Nephron progenitor cell (in vitro differentiated cells): ENCODE measurements around the gene TIFAB.

ENCODE experiments used
- DNase-seq: peaks from one replicate; pipeline ENCODE4 v3.0.0; 2021
- H3K27ac Mint-ChIP-seq: 2 replicates; pipeline ENCODE4 v1.8.0; 2021; ENCODE audit warnings: mild to moderate bottlenecking, moderate library complexity, mixed read lengths
- H3K27me3 Mint-ChIP-seq: 2 replicates; pipeline ENCODE4 v1.8.0; 2021; ENCODE audit warnings: mild to moderate bottlenecking, low read depth, mixed read lengths; ENCODE audit not compliant: poor library complexity
- H3K36me3 Mint-ChIP-seq: 2 replicates; pipeline ENCODE4 v1.8.0; 2021; ENCODE audit warnings: low read depth, mixed read lengths
- H3K4me1 Mint-ChIP-seq: 2 replicates; pipeline ENCODE4 v1.8.0; 2021; ENCODE audit warnings: mixed read lengths
- H3K4me3 Mint-ChIP-seq: 2 replicates; pipeline ENCODE4 v1.8.0; 2021; ENCODE audit warnings: mild to moderate bottlenecking, moderate library complexity, mixed read lengths
- H3K9me3 Mint-ChIP-seq: 2 replicates; pipeline ENCODE4 v1.8.0; 2021; ENCODE audit warnings: mild to moderate bottlenecking, moderate library complexity, mixed read lengths
- CTCF ChIP-seq: fragments of 200-600 bp; sonication (generic); IDR thresholded peaks from 2 replicates; pipeline ENCODE4 v1.5.0; 2021; ENCODE audit warnings: antibody characterized with exemption

The TIFAB gene

DNA sequence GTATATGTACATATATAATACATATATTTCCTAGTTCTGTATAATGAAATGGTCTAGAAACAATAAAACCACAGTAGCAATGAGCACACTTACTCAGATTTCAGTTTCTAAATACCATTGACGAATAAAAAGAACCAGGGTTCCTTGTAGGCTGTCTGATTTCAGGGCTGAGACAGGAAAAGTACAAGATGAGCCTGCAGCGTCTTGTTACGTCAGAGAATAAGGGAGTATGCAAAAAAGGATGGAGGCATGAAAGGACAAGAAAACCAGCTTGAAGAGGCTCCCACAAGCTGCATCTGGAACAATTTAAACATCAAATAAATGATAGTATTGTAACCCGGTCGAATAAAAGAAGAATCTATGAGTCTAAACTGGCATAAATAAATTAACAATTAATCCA, 17.8 kb upstream of the TIFAB start:
- Mint-ChIP-seq H3K4me1 (peaks cover 12% of the 10 kb centered on the region), H3K36me3 (no peaks in the 10 kb centered on the region), H3K4me3 (no peak overlapping the region), H3K27me3 (peaks cover 96% of the 10 kb centered on the region), H3K27ac (no peak overlapping the region), H3K9me3 (no peaks in the 10 kb centered on the region)
- DNase-seq = no peak
- no peak for TF ChIP-seq CTCF

DNA sequence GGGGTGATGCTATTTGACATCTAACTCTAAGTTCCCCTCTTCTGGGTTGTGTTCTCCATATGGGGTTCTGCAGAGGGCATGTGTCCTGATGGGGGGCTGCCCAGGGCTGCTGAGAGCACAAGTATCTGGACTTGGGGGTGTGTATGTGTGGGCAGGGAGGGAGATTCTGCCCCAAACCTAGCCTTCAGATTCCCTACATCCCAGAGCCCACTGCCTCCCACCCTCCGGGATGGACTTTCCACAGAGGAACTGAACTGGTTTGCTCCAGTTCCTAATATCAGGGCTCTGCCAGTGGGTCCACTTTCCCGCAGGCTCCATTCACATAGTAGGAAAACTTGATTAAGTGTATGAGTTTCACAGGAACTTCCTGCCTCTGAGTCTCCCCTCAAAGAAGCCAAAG, 16.4 kb upstream of the TIFAB start:
- Mint-ChIP-seq H3K9me3 (no peaks in the 10 kb centered on the region), H3K4me3 (no peak overlapping the region), H3K4me1 (peaks cover 12% of the 10 kb centered on the region), H3K27ac (no peak overlapping the region), H3K36me3 (no peaks in the 10 kb centered on the region), H3K27me3 (peaks cover 96% of the 10 kb centered on the region)
- no peak for TF ChIP-seq CTCF
- DNase-seq = no peak

DNA sequence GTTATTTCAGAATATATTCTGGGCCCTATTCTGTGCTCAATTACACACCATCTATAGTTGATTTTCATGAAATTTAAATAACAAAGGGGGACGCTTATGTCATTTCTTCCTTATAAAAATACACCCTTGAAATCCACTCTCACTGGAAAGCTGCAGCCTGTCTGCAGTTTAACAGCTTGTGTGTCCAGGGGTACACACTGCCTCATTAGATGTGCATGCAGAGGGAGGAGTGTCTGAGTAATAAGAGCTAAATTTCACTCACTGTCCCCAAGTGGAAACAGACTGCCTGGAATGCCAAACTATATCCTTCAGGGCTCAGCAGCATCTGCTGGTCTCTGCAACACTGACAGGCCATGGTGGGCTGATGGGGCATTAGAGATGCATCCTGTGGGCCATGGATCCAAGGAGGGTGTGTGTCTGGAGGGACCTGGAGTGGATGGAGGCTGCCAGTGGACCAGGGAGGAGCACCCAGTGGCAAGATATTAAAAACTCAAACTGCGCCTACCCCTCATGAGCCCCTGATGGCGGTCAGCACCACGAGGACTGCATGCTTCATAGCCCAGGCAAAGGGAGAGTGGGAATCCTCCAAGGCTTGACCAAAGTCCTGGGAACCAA, 15.8 kb upstream of the TIFAB start:
- Mint-ChIP-seq H3K36me3 (no peaks in the 10 kb centered on the region), H3K4me1 (peaks cover 12% of the 10 kb centered on the region), H3K4me3 (no peak overlapping the region), H3K9me3 (no peaks in the 10 kb centered on the region), H3K27ac (no peak overlapping the region), H3K27me3 (peaks cover 96% of the 10 kb centered on the region)
- TF ChIP-seq CTCF = no peak
- DNase-seq = no peak

DNA sequence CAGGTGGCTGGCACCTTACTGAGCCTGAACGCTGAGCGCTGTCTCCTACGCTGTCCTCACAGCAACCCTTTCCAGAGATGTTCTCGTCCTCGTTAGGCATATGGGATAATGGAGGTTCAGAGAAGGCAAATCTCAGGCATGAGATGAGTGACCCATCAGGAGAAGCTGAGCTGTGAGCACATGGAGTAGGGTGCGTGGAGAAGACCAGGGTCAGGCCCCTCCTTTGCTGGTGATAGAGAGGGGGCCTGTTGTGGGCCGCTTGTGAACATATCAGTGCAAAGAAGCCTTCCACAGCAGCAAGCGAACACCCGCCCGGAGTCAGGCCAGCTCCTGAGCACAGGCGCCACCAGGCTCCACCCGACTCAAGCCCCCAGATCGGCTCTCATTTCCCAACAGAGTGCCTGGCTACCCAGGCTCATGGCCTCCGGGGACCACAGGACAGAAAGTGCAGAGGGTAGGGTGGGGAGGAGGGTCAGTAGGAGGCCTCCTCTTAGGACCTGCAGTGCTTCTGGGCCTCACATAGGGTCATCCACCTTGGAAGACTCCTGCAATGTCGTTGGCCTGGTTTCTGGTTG, 15.0 kb upstream of the TIFAB start:
- Mint-ChIP-seq H3K27me3 (peaks cover 98% of the 10 kb centered on the region), H3K4me3 (peak overlapping the region; percentile 83), H3K9me3 (no peaks in the 10 kb centered on the region), H3K4me1 (peaks cover 16% of the 10 kb centered on the region), H3K36me3 (no peaks in the 10 kb centered on the region), H3K27ac (no peak overlapping the region)
- TF ChIP-seq CTCF = no peak
- no peak for DNase-seq

- peak overlapping the region; percentile 83 for H3K4me3 Mint-ChIP-seq
- no peaks in the 10 kb centered on the region for H3K36me3 Mint-ChIP-seq
- TF ChIP-seq CTCF = peak; percentile 86
- H3K9me3 Mint-ChIP-seq = no peaks in the 10 kb centered on the region
- DNase-seq = peak; percentile 92
- no peak overlapping the region for H3K27ac Mint-ChIP-seq
- peaks cover 17% of the 10 kb centered on the region for H3K4me1 Mint-ChIP-seq
- peaks cover 94% of the 10 kb centered on the region for H3K27me3 Mint-ChIP-seq
Observed at GRCh38 chr5:135466178-135467050, 14.3 kb upstream of the TIFAB start.
